ENCODE measurements around the gene ST6GALNAC3.

Gene ST6GALNAC3

DNA sequence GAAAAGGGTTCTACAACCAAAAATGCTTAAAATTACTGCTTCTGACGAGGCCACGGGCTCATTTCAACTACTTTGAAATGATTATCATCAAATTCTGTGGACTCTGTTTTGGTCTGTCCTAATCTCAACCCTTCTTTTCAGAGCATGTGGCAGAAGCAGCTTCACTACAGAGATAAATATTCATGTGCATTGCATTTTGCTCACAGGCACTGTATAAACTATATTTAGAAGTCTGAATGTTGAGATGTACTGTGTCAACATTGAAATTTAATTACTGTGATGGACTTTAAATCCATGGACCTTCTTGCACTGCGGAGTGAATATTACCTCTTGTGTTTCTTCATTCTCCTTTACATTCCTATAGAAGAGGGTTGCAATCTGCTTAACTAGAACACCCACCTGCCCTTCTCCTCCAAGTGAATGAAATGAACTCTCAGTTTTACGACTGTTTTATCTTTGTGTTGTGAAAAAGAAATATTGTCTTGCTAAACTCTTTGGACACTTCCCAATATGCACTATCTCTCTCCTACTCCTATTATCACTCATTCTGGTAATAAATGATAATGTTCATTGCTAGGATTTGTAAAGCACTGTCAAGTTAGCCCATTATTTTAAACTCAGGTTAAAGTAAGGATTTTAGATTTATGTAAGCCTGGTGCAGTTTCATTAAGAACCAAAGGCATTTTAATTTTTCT, 511.6 kb downstream of the ST6GALNAC3 start:
- DNase-seq (ENCODE audit: low read depth): no peak

- no peak for DNase-seq (ENCODE audit: low read depth)
Measured at GRCh38 chr1:76587212-76587611, 512.7 kb downstream of the ST6GALNAC3 start.

- DNase-seq (ENCODE audit: low read depth): no peak
Measured at GRCh38 chr1:76591461-76591860, 516.9 kb downstream of the ST6GALNAC3 start.

DNA sequence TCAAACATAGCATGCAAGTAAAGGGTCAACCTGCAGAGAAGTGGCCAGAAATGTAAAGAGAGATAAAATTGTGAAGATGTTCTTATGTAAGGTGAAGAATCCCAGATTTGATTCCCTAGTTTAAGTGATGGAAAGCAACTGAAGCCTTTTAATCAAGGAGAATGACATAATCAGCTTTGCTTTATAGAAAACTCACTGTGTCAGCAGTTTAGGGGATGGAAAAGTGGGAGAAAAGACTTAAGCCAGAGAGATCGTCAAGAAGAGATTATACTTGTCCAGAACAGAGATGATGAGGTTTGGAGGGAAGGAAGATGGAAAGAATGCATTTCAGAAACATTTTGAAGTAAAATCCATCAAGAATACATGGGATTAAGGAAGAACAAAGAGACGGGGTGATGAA, 517.4 kb downstream of the ST6GALNAC3 start:
- no peak for DNase-seq (ENCODE audit: low read depth)

DNA sequence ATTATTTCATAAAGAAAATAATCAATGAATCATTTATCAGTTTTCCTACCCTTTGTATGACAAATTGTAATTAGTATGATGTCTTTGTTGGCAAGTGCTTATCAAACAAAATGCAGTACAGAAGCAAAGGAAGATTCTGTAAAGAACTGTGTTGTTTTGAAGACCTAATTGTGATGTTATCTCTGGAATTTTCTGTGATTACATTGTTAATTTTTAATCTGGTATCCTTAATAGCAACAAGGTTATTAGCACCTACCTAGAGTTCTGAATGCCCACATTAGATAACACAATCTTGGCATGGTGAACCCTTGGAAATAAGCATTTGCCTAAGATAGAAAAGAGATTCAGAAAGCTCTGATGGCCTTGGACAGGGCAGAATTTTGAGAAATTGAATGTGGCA, 518.6 kb downstream of the ST6GALNAC3 start:
- no peak for DNase-seq (ENCODE audit: low read depth)

DNA sequence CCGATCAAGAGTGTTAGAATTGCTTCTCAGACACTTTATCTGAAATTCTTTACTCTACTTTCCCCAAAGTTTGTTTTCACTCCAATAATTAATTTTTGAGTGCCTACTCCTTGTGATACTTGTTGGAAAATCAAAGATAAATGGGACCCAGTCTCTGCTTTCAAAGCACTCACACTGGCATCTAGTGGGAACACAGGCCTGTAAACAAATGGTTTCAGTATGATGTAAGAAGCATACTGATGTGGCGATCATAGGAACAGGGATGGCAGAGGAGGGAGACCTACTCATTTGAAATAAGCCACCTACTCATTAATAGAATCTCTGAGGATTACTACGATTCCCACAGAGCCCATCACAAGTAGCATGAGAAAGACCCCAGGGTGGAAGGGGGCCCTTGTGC, 519.1 kb downstream of the ST6GALNAC3 start:
- DNase-seq (ENCODE audit: low read depth): no peak

- no peak for DNase-seq (ENCODE audit: low read depth)
Measured at GRCh38 chr1:76595024-76595423, 520.5 kb downstream of the ST6GALNAC3 start.

GRCh38 chr1:76601465-76601864, 526.9 kb downstream of the ST6GALNAC3 start:
- DNase-seq (ENCODE audit: low read depth): no peak

- no peak for DNase-seq (ENCODE audit: low read depth)
Measured at GRCh38 chr1:76607717-76608116, 533.2 kb downstream of the ST6GALNAC3 start.

GRCh38 chr1:76611770-76612445, 537.4 kb downstream of the ST6GALNAC3 start:
- no peak for DNase-seq (ENCODE audit: low read depth)

DNA sequence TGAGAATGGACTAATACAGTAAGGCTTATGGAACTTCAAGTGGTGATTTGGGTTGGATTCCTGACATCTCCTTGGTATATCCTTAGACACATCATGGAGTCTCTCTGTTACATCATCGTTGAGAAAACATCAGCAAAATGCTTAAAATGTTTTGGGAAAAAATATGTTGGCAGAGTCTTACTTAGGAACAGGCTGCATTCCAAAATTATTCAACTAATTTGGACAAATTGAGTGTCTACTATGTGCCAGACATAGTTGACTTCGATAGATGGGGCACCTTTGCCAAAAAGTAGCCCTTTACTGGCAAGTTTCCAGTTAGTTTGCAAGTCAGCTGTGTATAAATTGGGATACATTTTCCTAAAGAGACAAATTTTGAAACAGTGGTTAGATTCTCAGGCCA, 539.3 kb downstream of the ST6GALNAC3 start:
- no peak for DNase-seq (ENCODE audit: low read depth)

DNA sequence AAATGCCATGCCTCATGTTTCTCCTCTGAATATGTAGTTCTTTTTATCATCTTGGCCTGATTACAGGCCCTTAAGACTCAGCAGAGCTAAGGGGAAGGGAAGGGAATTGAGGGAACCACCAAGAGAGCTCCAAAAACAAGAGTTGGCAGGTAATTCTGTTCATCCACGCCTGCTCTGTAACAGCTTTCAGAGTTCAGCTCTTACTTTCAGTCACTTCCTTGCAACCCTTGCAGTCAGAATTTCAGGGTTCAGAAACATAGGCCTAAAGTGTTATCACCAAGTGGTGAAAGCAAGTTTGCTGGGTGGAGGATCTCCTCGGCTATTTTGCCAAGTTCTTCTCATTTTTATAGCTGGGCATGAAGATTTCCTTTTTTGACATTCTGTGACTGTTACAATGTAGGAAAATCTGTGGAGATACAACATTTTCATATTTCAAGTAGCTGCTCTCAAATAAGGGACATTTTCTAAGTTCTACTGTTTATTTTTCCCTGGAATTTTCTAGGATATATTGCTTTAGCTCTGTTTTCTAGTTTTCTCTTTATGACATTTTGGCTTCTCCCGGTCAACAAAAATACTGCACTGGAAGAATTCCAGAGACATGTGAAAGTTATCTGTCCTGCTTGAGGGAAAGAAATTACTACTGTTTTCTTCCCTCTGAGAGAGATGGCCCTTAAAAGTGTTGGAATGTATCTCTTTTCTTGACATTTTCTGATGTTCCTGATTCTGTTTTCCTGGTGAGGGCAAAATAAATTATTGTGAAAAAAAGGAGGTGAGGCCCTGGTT, 540.9 kb downstream of the ST6GALNAC3 start:
- DNase-seq (ENCODE audit: low read depth): no peak

GRCh38 chr1:76620371-76620770, 545.8 kb downstream of the ST6GALNAC3 start:
- no peak for DNase-seq (ENCODE audit: low read depth)

GRCh38 chr1:76622774-76623528, 548.4 kb downstream of the ST6GALNAC3 start:
- DNase-seq (ENCODE audit: low read depth): no peak

DNA sequence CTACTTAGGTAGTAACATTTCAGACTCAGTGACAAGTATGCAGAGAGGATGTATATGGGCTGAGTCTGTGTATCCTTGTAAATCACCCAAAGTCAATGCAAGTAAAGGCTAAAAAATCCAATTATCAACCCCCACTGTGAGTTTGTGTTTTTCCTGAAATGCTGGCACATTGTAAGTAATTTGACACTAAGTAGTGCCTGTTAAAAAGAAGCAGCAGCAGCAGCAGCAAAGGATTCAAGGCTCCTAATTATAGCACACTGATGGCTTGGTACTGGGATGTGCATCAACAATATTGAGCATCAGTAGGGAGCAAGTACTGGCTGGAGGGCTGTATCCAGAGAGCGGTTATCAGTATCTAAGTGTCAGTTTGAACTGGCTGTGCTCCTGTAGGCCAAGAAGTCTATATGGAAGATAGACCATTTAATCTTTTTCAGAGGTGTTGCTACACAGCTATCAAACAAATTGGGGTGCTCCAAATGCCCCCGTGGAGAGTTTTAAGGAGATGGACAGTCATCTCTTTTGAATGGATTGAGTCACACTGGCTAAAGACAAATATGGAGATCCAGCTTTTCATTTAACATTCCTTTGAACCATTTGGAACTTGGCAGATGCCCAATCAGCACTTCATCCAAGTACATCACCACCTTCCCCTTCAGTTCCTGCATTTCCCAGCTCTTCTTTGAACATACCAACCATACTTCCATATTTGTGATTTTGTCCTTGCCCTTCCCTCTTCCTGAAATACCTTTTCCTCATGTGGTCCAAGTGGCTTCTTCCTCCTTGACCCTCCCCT, 551.5 kb downstream of the ST6GALNAC3 start:
- DNase-seq (ENCODE audit: low read depth): no peak

DNA sequence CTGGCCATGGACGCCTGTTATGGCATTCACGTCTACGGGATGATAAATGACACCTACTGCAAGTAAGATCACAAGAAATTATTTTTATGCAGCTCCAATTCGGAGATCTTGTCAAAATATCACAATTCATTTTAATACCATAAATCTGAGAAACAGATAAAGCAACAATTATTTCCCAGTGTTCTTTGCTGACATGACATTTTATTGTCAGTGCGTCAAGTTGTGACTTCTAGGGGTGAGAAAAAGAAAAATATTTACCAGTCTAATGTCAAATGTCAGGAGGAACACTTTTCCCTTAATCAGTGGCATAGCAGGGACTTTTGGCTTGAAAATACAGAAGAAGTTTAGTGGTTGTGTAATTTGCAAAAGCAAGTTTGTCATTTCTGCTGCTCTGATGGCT, 553.0 kb downstream of the ST6GALNAC3 start:
- DNase-seq (ENCODE audit: low read depth): no peak

DNA sequence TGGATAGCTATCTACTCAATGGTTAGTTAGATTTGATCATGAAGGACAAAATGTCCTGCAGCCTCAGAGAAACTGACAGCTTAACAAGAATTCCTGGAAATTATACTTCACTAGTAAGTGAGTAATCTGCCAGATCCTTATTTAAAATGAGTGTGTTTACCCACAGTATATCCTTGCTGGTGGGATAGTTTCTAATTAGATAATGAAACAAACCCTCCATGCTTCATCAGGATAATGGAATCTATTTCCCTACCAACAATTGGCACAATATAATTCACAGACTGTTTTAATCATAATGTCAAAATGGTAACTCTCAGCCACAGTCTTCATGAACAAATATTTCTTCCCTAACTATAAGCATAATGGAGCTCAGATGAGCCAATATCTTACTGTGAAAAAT, 553.4 kb downstream of the ST6GALNAC3 start:
- no peak for DNase-seq (ENCODE audit: low read depth)

DNA sequence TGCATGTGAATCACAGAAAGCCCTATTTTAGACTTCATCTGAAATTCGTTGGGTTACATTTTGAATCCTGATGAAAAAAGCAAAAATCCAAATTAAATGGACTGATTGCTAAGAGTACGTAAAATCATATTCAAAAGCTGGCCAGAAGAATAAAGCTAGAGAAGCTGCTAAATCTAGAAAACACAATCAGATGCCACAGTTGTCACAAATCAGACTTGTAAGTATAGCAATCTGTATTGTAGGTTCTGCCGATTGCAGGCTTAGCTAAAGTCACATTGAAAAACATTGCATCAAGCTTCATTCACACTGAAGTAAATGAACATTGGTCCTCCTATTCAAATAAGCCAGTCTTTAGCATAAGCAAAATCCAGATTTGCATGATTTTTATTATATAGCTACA, 557.6 kb downstream of the ST6GALNAC3 start:
- DNase-seq (ENCODE audit: low read depth): no peak

GRCh38 chr1:76635784-76636183, 561.2 kb downstream of the ST6GALNAC3 start:
- DNase-seq (ENCODE audit: low read depth): no peak

DNA sequence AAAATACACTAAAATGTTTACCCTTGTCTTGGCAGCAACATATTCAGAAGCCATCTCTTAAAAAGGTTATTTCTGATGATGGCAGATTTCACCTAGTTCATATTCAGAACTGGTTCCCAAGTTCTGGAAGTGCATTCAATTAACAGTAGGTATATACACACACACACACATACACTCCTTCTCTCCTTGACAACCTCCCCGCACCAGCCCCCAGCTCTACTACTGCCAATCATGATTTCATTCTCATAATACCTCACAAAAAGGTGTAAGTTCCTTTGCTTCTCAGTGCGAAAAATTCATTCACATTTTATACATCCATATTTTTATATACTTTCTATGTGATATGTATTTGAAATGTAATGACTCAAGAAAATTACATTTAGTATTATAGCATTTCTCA, 564.6 kb downstream of the ST6GALNAC3 start:
- no peak for DNase-seq (ENCODE audit: low read depth)

GRCh38 chr1:76640092-76640491, 565.5 kb downstream of the ST6GALNAC3 start:
- no peak for DNase-seq (ENCODE audit: low read depth)

DNA sequence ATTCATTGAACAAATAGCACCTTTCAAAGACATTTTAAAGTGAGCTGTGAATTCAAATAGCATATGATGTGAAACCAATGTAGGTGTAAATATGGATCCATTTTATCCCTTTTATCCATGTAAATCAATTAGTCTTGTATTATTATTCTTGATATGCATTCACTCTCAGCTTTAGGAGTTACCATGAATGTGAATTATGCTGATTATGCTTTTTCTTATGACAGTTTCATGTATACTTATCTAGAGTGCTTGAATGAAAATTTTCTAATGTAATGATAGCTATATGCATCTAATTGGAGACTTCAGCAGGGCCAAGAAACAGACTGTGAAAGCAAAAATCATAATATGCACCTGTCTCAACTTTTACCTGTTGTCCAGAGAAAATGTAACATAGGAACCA, 566.2 kb downstream of the ST6GALNAC3 start:
- no peak for DNase-seq (ENCODE audit: low read depth)
